Forelimb muscle (tissue), 1 donor: ENCODE results near the gene POLA1. TPM values are rescaled to one million over a fixed set of nuclear protein-coding genes. Genes with fewer than 3 reads are reported as not detected.

ENCODE experiments used
- DNase-seq: peaks from one replicate; pipeline ENCODE4 v3.0.0-alpha.2; 2013; ENCODE audit warnings: low read depth
- polyA plus RNA-seq: library from polyadenylated mRNA; unstranded; fragments of 120-200 nt; gene quantifications from one replicate; pipeline ENCODE4 v1.2.1, GENCODE V29; 2013; ENCODE audit not compliant: insufficient read length

POLA1 gene
- polyA plus RNA-seq, 1 donor: 16.1 TPM

GRCh38 chrX:25007059-25008053 is 313.6 kb downstream of the POLA1 start:
- no peak for DNase-seq

- DNase-seq: no peak
These were observed 315.7 kb downstream of the POLA1 start for GRCh38 chrX:25009407-25009806.

- no peak for DNase-seq
These were observed 317.3 kb downstream of the POLA1 start for GRCh38 chrX:25010784-25011588.

- DNase-seq: no peak
These were observed 318.1 kb downstream of the POLA1 start for GRCh38 chrX:25011589-25012432.

GRCh38 chrX:25012433-25012735 is 318.7 kb downstream of the POLA1 start:
- DNase-seq: no peak

- DNase-seq: no peak
These were observed 319.3 kb downstream of the POLA1 start for GRCh38 chrX:25012793-25013631.

- no peak for DNase-seq
These were observed 320.1 kb downstream of the POLA1 start for GRCh38 chrX:25013632-25014365.

- no peak for DNase-seq
These were observed 320.7 kb downstream of the POLA1 start for GRCh38 chrX:25014366-25014838.

- DNase-seq: peak; percentile 13
These were observed 322.0 kb downstream of the POLA1 start, which contains the start of gene ARX for GRCh38 chrX:25015486-25016360. TSS of gene ARX (minus strand) at chrX:25015965. CDS start at chrX:25015737, 228 bp downstream.

- no peak for DNase-seq
These were observed 322.6 kb downstream of the POLA1 start for GRCh38 chrX:25016361-25016671.

- DNase-seq: no peak
These were observed 323.4 kb downstream of the POLA1 start for GRCh38 chrX:25016938-25017598.

- no peak for DNase-seq
These were observed 324.0 kb downstream of the POLA1 start for GRCh38 chrX:25017667-25018247.

- no peak for DNase-seq
These were observed 325.0 kb downstream of the POLA1 start for GRCh38 chrX:25018682-25019081.

GRCh38 chrX:25019707-25020390 is 326.1 kb downstream of the POLA1 start:
- DNase-seq: no peak

- DNase-seq: no peak
These were observed 326.7 kb downstream of the POLA1 start for GRCh38 chrX:25020391-25020904.

GRCh38 chrX:25020905-25021449 is 327.3 kb downstream of the POLA1 start:
- no peak for DNase-seq
